ENCODE data around the gene R3HDM2. TPM values are rescaled to one million over a fixed set of nuclear protein-coding genes. Genes with fewer than 3 reads are reported as not detected.
A peak's percentile ranks its signal among the peaks of the same experiment; 100 is the strongest.

R3HDM2 gene
- total RNA-seq, 1 experiment from 2014 or later: 45.4 TPM

GRCh38 chr12:57476993-57477709, 46.3 kb upstream of the R3HDM2 start:
- peaks cover 27% of the 10 kb centered on the region for H3K27me3 ChIP-seq (ENCODE audit: insufficient read depth, low read length)
- no peaks in the 10 kb centered on the region for H3K36me3 ChIP-seq (ENCODE audit: control insufficient read depth in 1 of 2, insufficient read depth in 2 of 2, low read length in 2 of 2)
- no peak for ATAC-seq
- H3K9me2 ChIP-seq (ENCODE audit: insufficient read depth): no peaks in the 10 kb centered on the region
- H2AFZ ChIP-seq (ENCODE audit: low read depth, low read length, poor library complexity, severe bottlenecking): no peak overlapping the region
- no peak for TF ChIP-seq YY1 (IDR thresholded peaks at IDR 0.05; ENCODE audit: extremely low read depth, insufficient replicate concordance, low read depth, low read length)
- no peak for TF ChIP-seq CBX3 (IDR thresholded peaks at IDR 0.05; ENCODE audit: low read depth)
- TF ChIP-seq ATF3 (IDR thresholded peaks at IDR 0.05): no peak
- no peak for TF ChIP-seq JUND (IDR thresholded peaks at IDR 0.05)
- ChIA-PET POLR2A (no interaction called here), CTCF (interaction anchor here (1.1 kb wide), 2 partner anchors 18 to 22 kb away, joined by 3 read pairs; partner anchors contain the start of genes GLI1 and INHBE), RAD21 (ENCODE audit: low non-redundant PET in 1 of 2, low total read pairs in 2 of 2, uncharacterized antibody in 2 of 2, unreplicated experiment in 2 of 2) (no interaction called here)
- H3K27ac ChIP-seq (ENCODE audit: low read depth, low read length): no peak overlapping the region
- no peaks in the 10 kb centered on the region for H3K9me3 ChIP-seq (ENCODE audit: control insufficient read depth in 1 of 2, insufficient read depth in 1 of 2, low read depth in 1 of 2, low read length in 2 of 2)
- no peak overlapping the region for H3K4me2 ChIP-seq (ENCODE audit: low read length)
- no peak overlapping the region for H3K9ac ChIP-seq (ENCODE audit: low read length)
- H3K4me3 ChIP-seq (replicated peaks in 1 of 2; ENCODE audit: low read depth in 1 of 2, low read length in 2 of 2): no peak overlapping the region
- H3K79me2 ChIP-seq (ENCODE audit: insufficient read depth, low read length): no peaks in the 10 kb centered on the region
- H4K20me1 ChIP-seq (ENCODE audit: insufficient read depth): no peaks in the 10 kb centered on the region
- intact Hi-C loops (cut with micrococcal nuclease): no loop called here
- no peak for DNase-seq (ENCODE audit: low read depth, low spot score)
- no TSS peak for BruUV-seq (replicated peaks)
- peaks cover 0 to 16% of the 10 kb centered on the region in 2 experiments; a peak in 2 of 4 replicates for H3K4me1 ChIP-seq (ENCODE audit: control insufficient read depth in 1 of 2, insufficient read depth in 2 of 2, low read length in 2 of 2)

GRCh38 chr12:57476162-57476992, 45.5 kb upstream of the R3HDM2 start:
- no TSS peak for BruUV-seq (replicated peaks)

More at GRCh38 chr12:57476162-57476992, 45.5 kb upstream of the R3HDM2 start:
- ChIA-PET CTCF (interaction anchor here (1.1 kb wide), 2 partner anchors 17 to 21 kb away, joined by 3 read pairs; partner anchors contain the start of genes GLI1 and INHBE), POLR2A (no interaction called here), RAD21 (ENCODE audit: low non-redundant PET in 1 of 2, low total read pairs in 2 of 2, uncharacterized antibody in 2 of 2, unreplicated experiment in 2 of 2) (no interaction called here)
- Histone ChIP-seq H2AFZ (ENCODE audit: low read depth, low read length, poor library complexity, severe bottlenecking) (no peak overlapping the region), H4K20me1 (ENCODE audit: insufficient read depth) (no peaks in the 10 kb centered on the region), H3K9me3 (ENCODE audit: control insufficient read depth in 1 of 2, insufficient read depth in 1 of 2, low read depth in 1 of 2, low read length in 2 of 2) (no peaks in the 10 kb centered on the region), H3K4me1 (ENCODE audit: control insufficient read depth in 1 of 2, insufficient read depth in 2 of 2, low read length in 2 of 2) (peaks cover 0 to 16% of the 10 kb centered on the region in 2 experiments; a peak in 2 of 4 replicates), H3K36me3 (ENCODE audit: control insufficient read depth in 1 of 2, insufficient read depth in 2 of 2, low read length in 2 of 2) (no peaks in the 10 kb centered on the region), H3K9ac (ENCODE audit: low read length) (no peak overlapping the region), H3K9me2 (ENCODE audit: insufficient read depth) (no peaks in the 10 kb centered on the region), H3K27me3 (ENCODE audit: insufficient read depth, low read length) (peaks cover 24% of the 10 kb centered on the region), H3K79me2 (ENCODE audit: insufficient read depth, low read length) (no peaks in the 10 kb centered on the region), H3K4me3 (replicated peaks in 1 of 2; ENCODE audit: low read depth in 1 of 2, low read length in 2 of 2) (no peak overlapping the region), H3K4me2 (ENCODE audit: low read length) (no peak overlapping the region), H3K27ac (ENCODE audit: low read depth, low read length) (no peak overlapping the region)
- intact Hi-C loops (cut with micrococcal nuclease): no loop called here
- DNase-seq (ENCODE audit: low read depth, low spot score) (no peak), ATAC-seq (no peak)
- TF ChIP-seq EZH2phosphoT487 (IDR thresholded peaks at IDR 0.05; ENCODE audit: borderline replicate concordance) (no peak), CTCF (IDR thresholded peaks at IDR 0.05 in 2 of 3, conservative IDR thresholded peaks at IDR 0.05 in 1 of 3; ENCODE audit: borderline replicate concordance in 1 of 3, insufficient read depth in 1 of 3, low read depth in 2 of 3, low read length in 2 of 3) (peak in 2 of 3 experiments; percentile 4 to 31; a peak in 2 of 6 replicates)

All from HCT116 (cell line).